GM12874 (cell line): ENCODE measurements around the gene ZSCAN10.

Experiments
- TF ChIP-seq, protein P1 (sequence below): IDR thresholded peaks from 2 replicates; pipeline ENCODE4 v1.5.1; 2011; ENCODE audit warnings: low read depth, mild to moderate bottlenecking, control low read depth, low read length, moderate library complexity; ENCODE audit not compliant: insufficient read depth

Gene ZSCAN10

DNA sequence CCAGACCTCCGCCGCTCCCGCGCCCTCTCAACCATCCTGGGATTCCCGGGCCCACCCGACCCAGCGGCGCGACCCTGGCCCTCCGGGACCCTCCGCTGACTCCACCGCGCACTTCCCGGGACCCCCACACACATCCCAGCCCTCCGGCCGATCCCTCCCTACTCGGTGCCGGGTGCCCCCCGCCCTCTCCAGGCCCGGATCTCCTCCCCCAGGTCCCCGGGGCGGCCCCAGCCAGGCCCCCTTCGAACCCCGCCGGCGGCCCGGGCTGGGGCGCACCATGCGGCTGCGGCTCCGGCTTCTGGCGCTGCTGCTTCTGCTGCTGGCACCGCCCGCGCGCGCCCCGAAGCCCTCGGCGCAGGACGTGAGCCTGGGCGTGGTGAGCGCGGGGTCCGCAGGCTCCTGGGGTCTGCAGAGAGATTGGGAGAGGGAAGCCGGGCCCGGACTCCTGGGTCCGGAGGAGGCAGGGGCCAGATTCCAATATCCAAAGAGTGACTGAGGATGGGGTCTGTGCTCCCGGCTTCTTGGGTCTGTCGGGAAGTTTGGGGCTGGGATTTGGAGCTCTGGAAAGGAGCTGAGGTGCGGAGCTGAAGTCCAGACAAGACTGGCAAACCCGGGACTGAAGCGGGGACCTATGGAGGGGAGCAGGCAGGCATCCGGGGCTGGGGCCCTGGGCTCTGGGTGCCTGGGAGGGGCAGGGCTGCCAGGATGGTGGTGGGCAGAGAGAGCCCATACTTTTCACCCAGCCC is 52.3 kb downstream of the ZSCAN10 start:
- TF ChIP-seq, protein P1, sequence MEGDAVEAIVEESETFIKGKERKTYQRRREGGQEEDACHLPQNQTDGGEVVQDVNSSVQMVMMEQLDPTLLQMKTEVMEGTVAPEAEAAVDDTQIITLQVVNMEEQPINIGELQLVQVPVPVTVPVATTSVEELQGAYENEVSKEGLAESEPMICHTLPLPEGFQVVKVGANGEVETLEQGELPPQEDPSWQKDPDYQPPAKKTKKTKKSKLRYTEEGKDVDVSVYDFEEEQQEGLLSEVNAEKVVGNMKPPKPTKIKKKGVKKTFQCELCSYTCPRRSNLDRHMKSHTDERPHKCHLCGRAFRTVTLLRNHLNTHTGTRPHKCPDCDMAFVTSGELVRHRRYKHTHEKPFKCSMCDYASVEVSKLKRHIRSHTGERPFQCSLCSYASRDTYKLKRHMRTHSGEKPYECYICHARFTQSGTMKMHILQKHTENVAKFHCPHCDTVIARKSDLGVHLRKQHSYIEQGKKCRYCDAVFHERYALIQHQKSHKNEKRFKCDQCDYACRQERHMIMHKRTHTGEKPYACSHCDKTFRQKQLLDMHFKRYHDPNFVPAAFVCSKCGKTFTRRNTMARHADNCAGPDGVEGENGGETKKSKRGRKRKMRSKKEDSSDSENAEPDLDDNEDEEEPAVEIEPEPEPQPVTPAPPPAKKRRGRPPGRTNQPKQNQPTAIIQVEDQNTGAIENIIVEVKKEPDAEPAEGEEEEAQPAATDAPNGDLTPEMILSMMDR = no peak

GRCh38 chr16:3045758-3046640 is 53.1 kb downstream of the ZSCAN10 start, which contains the start of gene MMP25:
TSS of gene MMP25 (plus strand) at chr16:3046561. CDS start at chr16:3046918, 357 bp downstream.
- TF ChIP-seq, protein P1 = no peak

GRCh38 chr16:3044708-3045107 is 54.4 kb downstream of the ZSCAN10 start:
- TF ChIP-seq, protein P1 = no peak

- TF ChIP-seq, protein P1 = no peak
Measured at GRCh38 chr16:3042376-3042775, 56.7 kb downstream of the ZSCAN10 start.

DNA sequence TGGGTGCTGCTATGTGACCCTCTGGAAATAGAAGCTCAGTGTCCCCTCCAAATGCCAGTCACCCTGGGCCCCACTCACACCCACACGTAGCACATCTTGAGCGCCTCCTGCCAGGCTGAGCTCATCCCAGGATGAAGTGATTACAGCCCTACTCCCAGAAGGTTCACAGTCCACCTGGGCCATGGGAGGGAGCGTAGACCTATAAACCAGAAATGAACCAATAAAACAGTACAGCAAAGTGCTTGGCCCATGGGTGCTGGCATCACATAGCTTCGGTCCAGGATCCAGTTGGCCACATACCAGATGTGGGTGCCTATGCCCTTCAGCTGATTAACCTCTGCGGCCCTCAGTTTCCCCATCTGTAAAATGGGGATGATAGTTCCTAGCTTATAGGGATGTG is 60.2 kb downstream of the ZSCAN10 start:
- TF ChIP-seq, protein P1 = no peak
